COLO829 (cell line): ENCODE results near the gene CD46.

Source experiments
- DNase-seq: peaks from one replicate; pipeline ENCODE4 v3.0.0; 2012; ENCODE audit warnings: low spot score

CD46 gene

GRCh38 chr1:207797229-207797973, 45.5 kb downstream of the CD46 start:
- DNase-seq = peak; percentile 88

- no peak for DNase-seq
These were observed 47.0 kb downstream of the CD46 start for GRCh38 chr1:207798847-207799246.

- DNase-seq = no peak
These were observed 48.3 kb downstream of the CD46 start for GRCh38 chr1:207799989-207800648.

- no peak for DNase-seq
These were observed 50.0 kb downstream of the CD46 start for GRCh38 chr1:207801819-207802218.

GRCh38 chr1:207803678-207804077, 51.8 kb downstream of the CD46 start:
- no peak for DNase-seq

GRCh38 chr1:207804721-207805468, 53.0 kb downstream of the CD46 start:
- DNase-seq = no peak

GRCh38 chr1:207805841-207806421, 54.1 kb downstream of the CD46 start:
- DNase-seq = no peak

- no peak for DNase-seq
These were observed 54.9 kb downstream of the CD46 start for GRCh38 chr1:207806531-207807325.

- DNase-seq = no peak
These were observed 55.5 kb downstream of the CD46 start for GRCh38 chr1:207807326-207807689.

GRCh38 chr1:207807690-207808321, 56.0 kb downstream of the CD46 start:
- DNase-seq = no peak

- no peak for DNase-seq
These were observed 56.5 kb downstream of the CD46 start for GRCh38 chr1:207808322-207808705.

- no peak for DNase-seq
These were observed 57.2 kb downstream of the CD46 start for GRCh38 chr1:207808911-207809555.

GRCh38 chr1:207810173-207810572, 58.3 kb downstream of the CD46 start:
- DNase-seq = no peak

- no peak for DNase-seq
These were observed 58.9 kb downstream of the CD46 start for GRCh38 chr1:207810606-207811295.

GRCh38 chr1:207811319-207811718, 59.5 kb downstream of the CD46 start:
- no peak for DNase-seq

GRCh38 chr1:207811920-207812720, 60.3 kb downstream of the CD46 start:
- peak; percentile 32 for DNase-seq

GRCh38 chr1:207812778-207813511, 61.1 kb downstream of the CD46 start:
- DNase-seq = no peak

GRCh38 chr1:207813512-207813881, 61.6 kb downstream of the CD46 start:
- no peak for DNase-seq

- no peak for DNase-seq
These were observed 62.1 kb downstream of the CD46 start for GRCh38 chr1:207813946-207814345.
